Fibroblast of lung (primary cell): Measurements from ENCODE around the gene ADAM29. TPM values are rescaled to one million over a fixed set of nuclear protein-coding genes. Genes with fewer than 3 reads are reported as not detected.

Experiments used
- DNase-seq, 2 donors: peaks; one replicate each; pipeline versions ENCODE4 v3.0.0 to v3.0.0-alpha.2; 2010; ENCODE audit warnings: low read depth in 2 of 2
- H2AFZ ChIP-seq: 2 replicates; pipeline ENCODE4 v1.5.1; 2012; ENCODE audit warnings: low read length, control low read depth, inconsistent platforms
- H3K27ac ChIP-seq: 2 replicates; pipeline ENCODE4 v1.5.1; 2011; ENCODE audit warnings: low read length, control low read depth; ENCODE audit not compliant: insufficient read depth
- H3K27me3 ChIP-seq: 2 replicates; pipeline ENCODE4 v1.5.1; 2011; ENCODE audit warnings: mild to moderate bottlenecking, low read length; ENCODE audit not compliant: control insufficient read depth, insufficient read depth
- H3K36me3 ChIP-seq: 2 replicates; pipeline ENCODE4 v1.5.1; 2011; ENCODE audit warnings: low read length; ENCODE audit not compliant: control insufficient read depth, insufficient read depth
- H3K4me1 ChIP-seq: 2 replicates; pipeline ENCODE4 v1.5.1; 2011; ENCODE audit warnings: low read length; ENCODE audit not compliant: control insufficient read depth, insufficient read depth; ENCODE audit errors: extremely low read depth
- H3K4me2 ChIP-seq: 2 replicates; pipeline ENCODE4 v1.5.1; 2011; ENCODE audit warnings: low read length, control low read depth; ENCODE audit not compliant: insufficient read depth; ENCODE audit errors: extremely low read depth
- H3K4me3 ChIP-seq, 4 experiments: fragments of 200-600 bp in 1 of 4; sonication (generic) in 1 of 4; replicated peaks in 1 of 4; 2 replicates each; pipeline ENCODE4 v1.5.1; 2011 to 2016; ENCODE audit warnings: low read length in 4 of 4, low read depth in 3 of 4, mild to moderate bottlenecking in 3 of 4, control low read depth in 2 of 4, inconsistent platforms in 1 of 4, mixed read lengths in 1 of 4; ENCODE audit not compliant: insufficient read depth in 1 of 4; ENCODE audit errors: control extremely low read depth in 1 of 4
- H3K79me2 ChIP-seq: 2 replicates; pipeline ENCODE4 v1.5.1; 2012; ENCODE audit warnings: mild to moderate bottlenecking, low read length, inconsistent platforms; ENCODE audit not compliant: control insufficient read depth, insufficient read depth
- H3K9ac ChIP-seq: 2 replicates; pipeline ENCODE4 v1.5.1; 2011; ENCODE audit warnings: mild to moderate bottlenecking, low read length, control low read depth; ENCODE audit not compliant: insufficient read depth
- H3K9me3 ChIP-seq: 2 replicates; pipeline ENCODE4 v1.5.1; 2012; ENCODE audit warnings: low read depth, low read length; ENCODE audit not compliant: control insufficient read depth, insufficient read depth
- H4K20me1 ChIP-seq: 2 replicates; pipeline ENCODE4 v1.5.1; 2011; ENCODE audit warnings: low read length; ENCODE audit not compliant: control insufficient read depth, insufficient read depth; ENCODE audit errors: extremely low read depth
- EZH2 ChIP-seq: IDR thresholded peaks from 2 replicates; pipeline ENCODE4 v1.5.1; 2012; ENCODE audit warnings: low read length, control low read depth, mild to moderate bottlenecking; ENCODE audit errors: missing control alignments
- polyA plus RNA-seq, 2 donors: library from polyadenylated mRNA; depleted of rRNA in 1 of 2; stranded (reverse) in 1 of 2; unstranded in 1 of 2; fragments of >200 nt; gene quantifications; 2 replicates each; pipeline ENCODE4 v1.2.1, GENCODE V29; 2011 to 2012; ENCODE audit warnings: missing spikeins in 1 of 2
- total RNA-seq: library from RNA; depleted of rRNA; stranded (reverse); fragments of >200 nt; gene quantifications from 2 replicates; pipeline ENCODE4 v1.2.1, GENCODE V29; 2014
- TF ChIP-seq, protein P1 (sequence below), 2 donors: IDR thresholded peaks in 1 of 2; conservative IDR thresholded peaks in 1 of 2; 1 replicate in 1 of 2; 2 replicates in 1 of 2; pipeline ENCODE4 v1.5.1; 2011 to 2012; ENCODE audit warnings: low read length in 2 of 2, control low read depth in 1 of 2, inconsistent platforms in 1 of 2, low read depth in 1 of 2, mild to moderate bottlenecking in 1 of 2

ADAM29 gene
- total and polyA plus RNA-seq, 2 donors (not counting 1 experiment from before 2014, with no cell fraction given) = not detected

DNA sequence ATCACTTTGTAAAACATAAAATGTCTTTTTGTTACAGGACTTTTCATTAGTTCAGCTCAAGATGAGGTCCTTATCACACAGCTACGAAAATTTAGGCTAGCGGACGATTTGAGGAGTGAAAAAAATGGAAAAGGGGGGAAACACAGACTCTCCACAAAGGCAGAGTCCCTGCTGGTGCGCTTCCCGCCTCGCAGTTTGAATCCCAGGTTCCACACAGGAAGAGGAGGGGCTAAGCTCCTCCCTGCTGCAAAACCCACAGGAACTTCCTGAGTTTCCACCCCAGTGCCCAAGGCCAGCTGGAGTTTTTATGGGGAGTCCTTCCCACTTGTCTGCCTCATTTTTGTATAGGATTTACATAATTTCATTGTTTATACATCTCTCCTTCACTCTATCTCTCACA is 11.2 kb downstream of the ADAM29 start:
- no peaks in the 10 kb centered on the region for H4K20me1 ChIP-seq

DNA sequence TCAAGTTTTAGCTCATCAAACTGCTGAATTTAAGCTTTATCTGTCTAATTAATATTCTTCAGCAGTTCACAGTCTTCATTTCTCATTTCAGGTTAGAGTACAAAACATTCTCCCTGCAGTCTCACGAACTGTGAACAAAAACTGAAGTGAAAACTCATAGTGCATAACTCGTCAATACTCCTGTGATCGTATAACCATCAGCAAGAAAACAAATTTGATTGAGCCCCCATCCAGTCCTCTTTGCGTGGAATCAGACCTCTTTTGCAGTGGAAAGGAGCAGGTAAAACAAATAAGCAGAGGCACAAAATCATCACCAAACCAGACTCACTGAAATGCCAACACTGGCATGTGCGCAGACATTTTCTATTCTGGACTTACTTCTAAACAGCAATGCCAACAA is 12.7 kb downstream of the ADAM29 start:
- no peaks in the 10 kb centered on the region for H3K36me3 ChIP-seq
- H4K20me1 ChIP-seq = no peaks in the 10 kb centered on the region
- H3K9ac ChIP-seq = no peak overlapping the region
- H3K27ac ChIP-seq = no peak overlapping the region
- H2AFZ ChIP-seq = no peak overlapping the region
- H3K27me3 ChIP-seq = no peaks in the 10 kb centered on the region
- H3K9me3 ChIP-seq = no peaks in the 10 kb centered on the region
- no peak overlapping the region for H3K4me2 ChIP-seq
- no peaks in the 10 kb centered on the region for H3K79me2 ChIP-seq
- no peak for TF ChIP-seq EZH2
- TF ChIP-seq, protein P1, sequence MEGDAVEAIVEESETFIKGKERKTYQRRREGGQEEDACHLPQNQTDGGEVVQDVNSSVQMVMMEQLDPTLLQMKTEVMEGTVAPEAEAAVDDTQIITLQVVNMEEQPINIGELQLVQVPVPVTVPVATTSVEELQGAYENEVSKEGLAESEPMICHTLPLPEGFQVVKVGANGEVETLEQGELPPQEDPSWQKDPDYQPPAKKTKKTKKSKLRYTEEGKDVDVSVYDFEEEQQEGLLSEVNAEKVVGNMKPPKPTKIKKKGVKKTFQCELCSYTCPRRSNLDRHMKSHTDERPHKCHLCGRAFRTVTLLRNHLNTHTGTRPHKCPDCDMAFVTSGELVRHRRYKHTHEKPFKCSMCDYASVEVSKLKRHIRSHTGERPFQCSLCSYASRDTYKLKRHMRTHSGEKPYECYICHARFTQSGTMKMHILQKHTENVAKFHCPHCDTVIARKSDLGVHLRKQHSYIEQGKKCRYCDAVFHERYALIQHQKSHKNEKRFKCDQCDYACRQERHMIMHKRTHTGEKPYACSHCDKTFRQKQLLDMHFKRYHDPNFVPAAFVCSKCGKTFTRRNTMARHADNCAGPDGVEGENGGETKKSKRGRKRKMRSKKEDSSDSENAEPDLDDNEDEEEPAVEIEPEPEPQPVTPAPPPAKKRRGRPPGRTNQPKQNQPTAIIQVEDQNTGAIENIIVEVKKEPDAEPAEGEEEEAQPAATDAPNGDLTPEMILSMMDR (conservative IDR thresholded peaks at IDR 0.05 in 1 of 2, IDR thresholded peaks at IDR 0.05 in 1 of 2; ENCODE audit: low read depth in 1 of 2, low read length in 2 of 2) = no peak
- H3K4me3 ChIP-seq = no peak overlapping the region
- no peaks in the 10 kb centered on the region for H3K4me1 ChIP-seq
- no peak for DNase-seq

More for the DNA sequence above, 11.2 kb downstream of the ADAM29 start:
- TF ChIP-seq EZH2 = no peak
- TF ChIP-seq, protein P1 (conservative IDR thresholded peaks at IDR 0.05 in 1 of 2, IDR thresholded peaks at IDR 0.05 in 1 of 2; ENCODE audit: low read depth in 1 of 2, low read length in 2 of 2) = no peak
- H3K4me3 ChIP-seq = no peak overlapping the region
- H3K9ac ChIP-seq = no peak overlapping the region
- no peak overlapping the region for H2AFZ ChIP-seq
- no peaks in the 10 kb centered on the region for H3K79me2 ChIP-seq
- H3K27me3 ChIP-seq = no peaks in the 10 kb centered on the region
- no peaks in the 10 kb centered on the region for H3K4me1 ChIP-seq
- H3K36me3 ChIP-seq = no peaks in the 10 kb centered on the region
- DNase-seq = no peak
- no peak overlapping the region for H3K27ac ChIP-seq
- no peaks in the 10 kb centered on the region for H3K9me3 ChIP-seq
- no peak overlapping the region for H3K4me2 ChIP-seq

DNA sequence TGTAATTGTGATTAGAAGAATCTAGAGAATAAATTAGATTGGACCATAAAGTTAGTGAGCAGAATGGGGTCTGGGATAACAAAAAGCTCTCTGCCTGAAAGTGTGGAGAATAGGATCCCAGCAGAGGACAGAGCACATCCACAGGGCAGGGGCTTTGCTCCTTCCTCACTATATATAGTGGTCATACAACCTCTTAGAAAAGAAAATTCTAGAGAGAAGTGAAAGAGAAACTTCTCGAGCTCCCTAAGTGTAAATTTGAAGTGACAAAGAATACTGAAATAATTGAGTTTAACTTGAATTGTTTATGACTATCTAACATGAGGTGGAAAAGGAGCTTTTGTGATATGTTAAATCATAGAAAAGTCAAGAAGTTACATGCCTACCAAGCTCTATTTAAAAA is 14.9 kb downstream of the ADAM29 start:
- Histone ChIP-seq H3K27ac (no peak overlapping the region), H3K4me2 (no peak overlapping the region)
- no peak for DNase-seq

More for the DNA sequence above, 14.9 kb downstream of the ADAM29 start:
- Histone ChIP-seq H3K9ac (no peak overlapping the region), H3K36me3 (no peaks in the 10 kb centered on the region), H3K4me1 (no peaks in the 10 kb centered on the region), H3K79me2 (no peaks in the 10 kb centered on the region), H3K9me3 (no peaks in the 10 kb centered on the region), H2AFZ (no peak overlapping the region), H3K4me3 (no peak overlapping the region), H3K27me3 (no peaks in the 10 kb centered on the region), H4K20me1 (no peaks in the 10 kb centered on the region)
- no peak for TF ChIP-seq EZH2
- TF ChIP-seq, protein P1 (conservative IDR thresholded peaks at IDR 0.05 in 1 of 2, IDR thresholded peaks at IDR 0.05 in 1 of 2; ENCODE audit: low read depth in 1 of 2, low read length in 2 of 2) = no peak
